Thyroid gland (tissue), 4 donors: Measurements from ENCODE around the gene MKRN2OS. TPM values are rescaled to one million over a fixed set of nuclear protein-coding genes. Genes with fewer than 3 reads are reported as not detected.

Source experiments
- DNase-seq, 2 donors: peaks; one replicate each; pipeline ENCODE4 v3.0.0-alpha.2; 2019
- H3K27ac ChIP-seq, 3 donors: fragments of 200-600 bp; sonication (generic); 1 replicate in 2 of 3; 2 replicates in 1 of 3; pipeline ENCODE4 v1.5.1; 2016 to 2019; ENCODE audit warnings: mild to moderate bottlenecking in 1 of 3, moderate library complexity in 1 of 3
- H3K27me3 ChIP-seq: fragments of 200-600 bp; sonication (generic); one replicate; pipeline ENCODE4 v1.5.1; 2019
- H3K36me3 ChIP-seq, 2 donors: fragments of 200-600 bp; sonication (generic); one replicate each; pipeline ENCODE4 v1.5.1; 2016 to 2019
- H3K4me1 ChIP-seq, 2 donors: fragments of 200-600 bp; sonication (generic); one replicate each; pipeline ENCODE4 v1.5.1; 2017 to 2019
- H3K4me3 ChIP-seq, 3 donors: fragments of 200-600 bp; sonication (generic); replicated peaks in 1 of 3; 1 replicate in 2 of 3; 2 replicates in 1 of 3; pipeline ENCODE4 v1.5.1; 2016; ENCODE audit warnings: mild to moderate bottlenecking in 1 of 3
- H3K9me3 ChIP-seq: fragments of 200-600 bp; sonication (generic); one replicate; pipeline ENCODE4 v1.5.1; 2017
- CTCF ChIP-seq, 6 experiments: fragments of 200-600 bp in 3 of 6; fragments of 450-650 bp in 3 of 6; sonication (generic) in 3 of 6; IDR thresholded peaks; one replicate each; pipeline ENCODE4 v1.5.1; 2016 to 2019; ENCODE audit warnings: antibody characterized with exemption in 6 of 6, mild to moderate bottlenecking in 2 of 6, inconsistent platforms in 1 of 6, moderate library complexity in 1 of 6
- POLR2A ChIP-seq, 2 donors: fragments of 450-650 bp; IDR thresholded peaks; one replicate each; pipeline ENCODE4 v1.6.1; 2017; ENCODE audit warnings: antibody characterized with exemption in 2 of 2, mild to moderate bottlenecking in 2 of 2, moderate library complexity in 1 of 2
- WGBS, 2 donors: methylation state at CpG; one replicate each; pipeline ENCODE4 v1.1.5; 2017; 5-methylcytosine and 5-hydroxymethylcytosine counted together
- intact Hi-C: fragments of 100-400 bp; cut with DNase I; formaldehyde crosslinking; loops from one replicate; pipeline ENCODE4 v1.15.1; 2023
- total RNA-seq, 4 donors: library from RNA; depleted of rRNA; stranded (reverse); fragments of >200 nt; gene quantifications; one replicate each; pipeline ENCODE4 v1.2.3, GENCODE V29; 2016

The MKRN2OS gene
- total RNA-seq, 4 donors from 2014 or later = not detected

GRCh38 chr3:12577379-12577778 lies 32.1 kb upstream of the MKRN2OS start:
- TF ChIP-seq CTCF (IDR thresholded peaks at IDR 0.05) (no peak), POLR2A (IDR thresholded peaks at IDR 0.05) (no peak)
- Histone ChIP-seq H3K9me3 (no peaks in the 10 kb centered on the region), H3K4me1 (no peaks in the 10 kb centered on the region), H3K36me3 (peaks cover 69 to 79% of the 10 kb centered on the region in 2 donors), H3K27me3 (no peaks in the 10 kb centered on the region), H3K27ac (no peak overlapping the region), H3K4me3 (no peak overlapping the region)
- 75 to 88% methylated on average over 5 of the region's 5 CpGs for WGBS, 2 donors
- no peak for DNase-seq
- intact Hi-C loops = no loop called here

GRCh38 chr3:12574661-12575060 lies 29.4 kb upstream of the MKRN2OS start:
- DNase-seq = no peak
- intact Hi-C loops = no loop called here
- no peak overlapping the region for H3K27ac ChIP-seq
- no peaks in the 10 kb centered on the region for H3K4me1 ChIP-seq
- no peak overlapping the region for H3K4me3 ChIP-seq
- TF ChIP-seq POLR2A (IDR thresholded peaks at IDR 0.05) (no peak), CTCF (IDR thresholded peaks at IDR 0.05) (no peak)
- 61 to 67% methylated on average over 6 to 7 of the region's 7 CpGs for WGBS, 2 donors
- H3K27me3 ChIP-seq = no peaks in the 10 kb centered on the region
- peaks cover 74 to 83% of the 10 kb centered on the region in 2 donors for H3K36me3 ChIP-seq
- H3K9me3 ChIP-seq = no peaks in the 10 kb centered on the region

- DNase-seq = no peak
- Histone ChIP-seq H3K27ac (no peak overlapping the region), H3K9me3 (no peaks in the 10 kb centered on the region), H3K4me1 (no peaks in the 10 kb centered on the region), H3K27me3 (no peaks in the 10 kb centered on the region), H3K36me3 (peaks cover 77 to 82% of the 10 kb centered on the region in 2 donors), H3K4me3 (no peak overlapping the region)
- TF ChIP-seq POLR2A (IDR thresholded peaks at IDR 0.05) (no peak), CTCF (IDR thresholded peaks at IDR 0.05) (no peak)
- intact Hi-C loops = no loop called here
- 90 to 98% methylated on average over 6 of the region's 6 CpGs for WGBS, 2 donors
Observed at GRCh38 chr3:12574131-12574530, 28.8 kb upstream of the MKRN2OS start.

GRCh38 chr3:12571986-12572385 lies 26.7 kb upstream of the MKRN2OS start:
- intact Hi-C loops = no loop called here
- 94 to 95% methylated on average over 11 of the region's 11 CpGs for WGBS, 2 donors
- no peaks in the 10 kb centered on the region for H3K9me3 ChIP-seq
- peaks cover 9 to 12% of the 10 kb centered on the region in 2 donors for H3K4me1 ChIP-seq
- no peaks in the 10 kb centered on the region for H3K27me3 ChIP-seq
- no peak for TF ChIP-seq CTCF (IDR thresholded peaks at IDR 0.05)
- TF ChIP-seq POLR2A (IDR thresholded peaks at IDR 0.05) = no peak
- H3K36me3 ChIP-seq = peaks cover 70 to 74% of the 10 kb centered on the region in 2 donors
- H3K27ac ChIP-seq = no peak overlapping the region
- no peak overlapping the region for H3K4me3 ChIP-seq
- no peak for DNase-seq

GRCh38 chr3:12569836-12570235 lies 24.5 kb upstream of the MKRN2OS start:
- DNase-seq = no peak
- no peaks in the 10 kb centered on the region for H3K27me3 ChIP-seq
- TF ChIP-seq POLR2A (IDR thresholded peaks at IDR 0.05) (no peak), CTCF (IDR thresholded peaks at IDR 0.05) (no peak)
- WGBS, 2 donors = 78 to 81% methylated on average over 6 of the region's 6 CpGs
- no peak overlapping the region for H3K4me3 ChIP-seq
- peaks cover 14 to 18% of the 10 kb centered on the region in 2 donors for H3K4me1 ChIP-seq
- intact Hi-C loops = loop anchor here (10.0 kb wide), 1 partner anchor 75 kb away; no protein-coding TSS in a partner anchor
- H3K36me3 ChIP-seq = peaks cover 48 to 52% of the 10 kb centered on the region in 2 donors
- no peaks in the 10 kb centered on the region for H3K9me3 ChIP-seq
- H3K27ac ChIP-seq = no peak overlapping the region
